ENCODE measurements around the gene LRRC45.
A peak's percentile ranks its signal among the peaks of the same experiment; 100 is the strongest.

The LRRC45 gene

DNA sequence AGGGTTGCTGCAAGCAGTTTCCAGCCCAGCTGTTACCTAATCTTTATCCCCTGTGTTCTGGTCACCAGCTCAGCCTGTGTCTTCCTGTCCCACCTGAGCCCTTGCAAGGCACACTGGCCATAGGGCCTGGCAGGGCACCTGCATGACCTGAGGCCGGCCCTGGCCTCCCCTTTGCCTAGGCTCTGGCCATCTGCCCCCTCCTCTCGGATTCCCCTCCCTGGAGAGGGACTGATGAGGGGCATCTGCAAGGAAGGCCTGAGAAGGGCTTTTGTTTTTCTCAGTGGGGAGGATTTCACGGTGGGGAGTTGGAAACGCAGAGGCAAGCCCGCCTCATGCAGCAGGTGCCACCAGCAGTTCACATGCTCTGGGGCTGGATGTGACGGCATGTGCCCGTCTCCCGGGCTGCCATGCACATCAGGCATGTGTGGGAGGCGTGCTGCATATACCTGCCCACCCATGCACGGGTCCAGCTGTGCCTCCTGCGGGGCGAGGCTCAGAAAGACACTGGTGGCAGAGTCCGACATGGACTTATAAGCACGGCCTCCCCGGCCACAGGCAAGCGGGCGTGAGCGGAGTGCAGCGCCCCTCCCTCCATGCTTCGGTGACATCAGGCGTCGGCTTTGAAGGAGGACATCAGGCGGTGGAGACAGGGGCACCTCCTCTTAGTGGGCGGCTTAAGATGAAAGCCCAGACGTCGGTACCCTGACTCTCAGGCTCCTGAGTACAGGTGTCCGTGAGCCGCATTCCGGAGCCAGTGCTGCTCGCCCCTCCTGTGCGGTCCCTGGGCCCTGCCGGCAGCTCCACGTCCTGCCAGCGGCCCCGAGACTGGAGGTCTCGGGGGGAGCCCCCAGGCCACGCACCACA is 29.1 kb upstream of the LRRC45 start:
- no peak overlapping the region for H4K8ac ChIP-seq (ENCODE audit: low read depth, low read length)
- peak overlapping the region; percentile 96 for H2AK5ac ChIP-seq (ENCODE audit: low read depth, low read length)
- no CpG with 5 or more reads among the region's 37 CpGs for WGBS, 2 donors (ENCODE audit: extremely low coverage in 2 of 2, insufficient read length in 2 of 2, insufficient replicate concordance in 1 of 2)
- peak overlapping the region; percentile 89 for H2BK15ac ChIP-seq (ENCODE audit: low read length)
- H2AFZ ChIP-seq (ENCODE audit: low read length) = no peak overlapping the region
- peaks cover 3 to 8% of the 10 kb centered on the region in 2 donors for H3K9me3 ChIP-seq (replicated peaks in 1 of 2; ENCODE audit: control insufficient read depth in 2 of 2, insufficient read depth in 1 of 2, low read depth in 1 of 2, low read length in 2 of 2)
- no peak overlapping the region for H4K91ac ChIP-seq (ENCODE audit: low read depth, low read length, poor library complexity)
- peaks cover 0 to 7% of the 10 kb centered on the region in 2 donors for H3K36me3 ChIP-seq (replicated peaks in 1 of 2; ENCODE audit: control insufficient read depth in 2 of 2, insufficient read depth in 2 of 2, low read length in 2 of 2)
- H3K23ac ChIP-seq (ENCODE audit: low read depth, low read length, poor library complexity) = peak overlapping the region; percentile 85
- H2BK12ac ChIP-seq (ENCODE audit: low read length) = peak overlapping the region; percentile 97
- H3K4ac ChIP-seq (ENCODE audit: low read length) = no peak overlapping the region
- peak overlapping the region; percentile 54 for H3K27ac ChIP-seq (replicated peaks; ENCODE audit: low read length)
- peak overlapping the region; percentile 82 for H3K14ac ChIP-seq (ENCODE audit: low read length)
- H3K27me3 ChIP-seq (ENCODE audit: control insufficient read depth in 3 of 3, insufficient read depth in 3 of 3, low read depth in 1 of 3, low read length in 3 of 3) = no peaks in the 10 kb centered on the region
- H3K4me3 ChIP-seq (ENCODE audit: low read length in 2 of 2) = no peak overlapping the region
- H2BK5ac ChIP-seq (ENCODE audit: low read length) = peak overlapping the region; percentile 75
- peaks cover 13% of the 10 kb centered on the region for H3K79me1 ChIP-seq (ENCODE audit: low read depth, low read length)
- H3K4me2 ChIP-seq (ENCODE audit: insufficient read depth, low read length, poor library complexity, severe bottlenecking) = peak overlapping the region; percentile 18
- H3K9ac ChIP-seq (ENCODE audit: low read depth, low read length, poor library complexity) = peak overlapping the region; percentile 38
- no peak overlapping the region for H2BK120ac ChIP-seq (ENCODE audit: low read depth, low read length)
- peak overlapping the region; percentile 93 for H3K18ac ChIP-seq (ENCODE audit: low read length)
- H3K4me1 ChIP-seq (ENCODE audit: control insufficient read depth in 2 of 2, insufficient read depth in 1 of 2, low read depth in 1 of 2, low read length in 2 of 2) = peaks cover 25 to 29% of the 10 kb centered on the region in 2 donors
- no peak for DNase-seq (ENCODE audit: low spot score)

DNA sequence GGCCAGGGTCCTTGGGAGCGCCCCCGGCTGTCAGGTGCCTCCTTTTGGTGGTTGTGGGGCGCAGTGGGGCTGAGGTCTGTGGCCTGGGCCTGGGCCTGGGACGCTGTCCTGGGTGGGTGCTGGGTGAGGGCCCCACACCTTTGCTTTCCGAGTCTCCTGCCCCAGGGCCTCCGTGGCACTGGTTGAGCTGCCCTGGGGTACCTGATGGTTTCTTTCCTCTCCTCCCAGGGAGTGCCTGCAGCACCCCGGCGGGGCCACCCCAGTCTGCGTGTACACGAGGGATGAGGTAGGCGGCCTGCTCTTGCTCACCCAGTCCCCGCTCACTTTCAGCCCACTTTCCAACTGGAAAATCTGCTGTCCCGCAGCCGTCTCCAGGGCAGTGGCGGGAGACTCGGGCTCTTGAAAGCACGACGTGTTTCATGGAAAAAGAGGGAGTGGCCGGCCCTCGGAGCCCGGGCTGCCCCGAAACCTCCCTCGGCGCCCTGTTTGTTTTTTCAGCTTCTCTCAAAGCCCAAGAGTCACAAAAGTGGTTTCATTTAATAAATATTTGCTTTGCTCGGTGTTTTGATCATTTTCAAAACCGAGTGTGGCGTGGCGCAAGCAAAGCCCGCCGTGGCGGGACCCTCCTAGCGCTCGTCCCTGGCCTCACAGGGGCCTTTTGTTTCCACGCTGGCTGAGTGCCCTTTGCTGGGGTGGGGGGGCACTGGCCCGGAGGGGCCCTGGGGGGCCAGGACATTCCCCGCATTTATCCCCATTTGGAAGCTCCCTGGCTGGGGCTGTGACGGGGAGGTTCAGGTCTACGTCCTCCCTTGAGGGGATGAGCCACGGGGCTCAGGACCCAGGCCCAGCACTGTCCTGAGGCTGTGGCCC is 28.3 kb upstream of the LRRC45 start:
- WGBS, 2 donors (ENCODE audit: extremely low coverage in 2 of 2, insufficient read length in 2 of 2, insufficient replicate concordance in 1 of 2) = no CpG with 5 or more reads among the region's 39 CpGs
- Histone ChIP-seq H3K23ac (ENCODE audit: low read depth, low read length, poor library complexity) (peak overlapping the region; percentile 73), H3K27ac (replicated peaks; ENCODE audit: low read length) (peak overlapping the region; percentile 22), H2BK15ac (ENCODE audit: low read length) (no peak overlapping the region), H4K91ac (ENCODE audit: low read depth, low read length, poor library complexity) (no peak overlapping the region), H3K18ac (ENCODE audit: low read length) (peak overlapping the region; percentile 87), H3K4me2 (ENCODE audit: insufficient read depth, low read length, poor library complexity, severe bottlenecking) (no peak overlapping the region), H3K9me3 (replicated peaks in 1 of 2; ENCODE audit: control insufficient read depth in 2 of 2, insufficient read depth in 1 of 2, low read depth in 1 of 2, low read length in 2 of 2) (peaks cover 3 to 8% of the 10 kb centered on the region in 2 donors), H2BK5ac (ENCODE audit: low read length) (peak overlapping the region; percentile 82), H3K4ac (ENCODE audit: low read length) (no peak overlapping the region), H3K14ac (ENCODE audit: low read length) (peak overlapping the region; percentile 67), H3K36me3 (replicated peaks in 1 of 2; ENCODE audit: control insufficient read depth in 2 of 2, insufficient read depth in 2 of 2, low read length in 2 of 2) (peaks cover 0 to 7% of the 10 kb centered on the region in 2 donors), H3K4me3 (ENCODE audit: low read length in 2 of 2) (no peak overlapping the region), H3K9ac (ENCODE audit: low read depth, low read length, poor library complexity) (peak overlapping the region; percentile 77), H2BK120ac (ENCODE audit: low read depth, low read length) (no peak overlapping the region), H3K79me1 (ENCODE audit: low read depth, low read length) (peaks cover 12% of the 10 kb centered on the region), H3K4me1 (ENCODE audit: control insufficient read depth in 2 of 2, insufficient read depth in 1 of 2, low read depth in 1 of 2, low read length in 2 of 2) (peaks cover 25 to 29% of the 10 kb centered on the region in 2 donors), H2BK12ac (ENCODE audit: low read length) (no peak overlapping the region), H4K8ac (ENCODE audit: low read depth, low read length) (peak overlapping the region; percentile 82), H2AK5ac (ENCODE audit: low read depth, low read length) (peak overlapping the region; percentile 96), H2AFZ (ENCODE audit: low read length) (no peak overlapping the region), H3K27me3 (ENCODE audit: control insufficient read depth in 3 of 3, insufficient read depth in 3 of 3, low read depth in 1 of 3, low read length in 3 of 3) (no peaks in the 10 kb centered on the region)
- DNase-seq (ENCODE audit: low spot score) = no peak

DNA sequence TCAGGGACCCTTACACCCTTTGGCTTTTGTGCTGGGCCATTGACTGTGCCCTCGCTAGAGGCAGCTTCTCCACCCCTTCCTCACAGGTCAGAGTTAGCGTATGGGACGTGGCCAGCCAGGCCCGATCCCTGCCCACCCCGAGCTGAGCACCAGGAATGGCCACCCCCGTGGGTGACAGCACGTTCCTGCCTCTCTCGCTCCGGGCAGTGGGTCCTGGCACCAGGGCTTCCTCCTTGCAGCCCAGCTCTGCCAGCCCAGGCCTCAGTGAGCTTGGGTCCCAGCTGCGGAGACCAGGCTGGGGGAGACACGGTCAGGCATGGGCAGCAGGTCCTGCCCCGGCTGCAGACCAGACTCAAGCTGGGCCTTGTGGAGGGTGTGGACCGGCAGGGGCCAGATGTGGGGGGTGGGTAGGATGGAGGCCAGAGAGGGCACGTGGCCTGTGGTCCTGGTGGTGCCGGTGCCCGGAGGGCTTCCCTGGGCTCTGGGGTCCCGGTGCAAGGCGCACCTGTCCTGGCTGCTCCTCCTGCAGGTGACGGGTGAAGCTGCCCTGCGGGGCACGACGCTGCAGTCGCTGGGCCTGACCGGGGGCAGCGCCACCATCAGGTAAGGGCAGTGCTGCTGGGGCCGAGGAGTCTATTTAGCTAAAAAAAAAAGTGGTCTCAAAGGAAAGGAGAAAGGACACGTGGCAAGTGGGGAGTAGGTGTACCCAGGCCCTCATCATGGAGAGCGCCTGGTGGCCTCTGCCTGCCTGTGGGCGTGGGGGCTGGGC is 27.5 kb upstream of the LRRC45 start:
- H3K9me3 ChIP-seq (replicated peaks in 1 of 2; ENCODE audit: control insufficient read depth in 2 of 2, insufficient read depth in 1 of 2, low read depth in 1 of 2, low read length in 2 of 2) = peaks cover 3 to 4% of the 10 kb centered on the region in 2 donors
- peak overlapping the region; percentile 17 for H3K27ac ChIP-seq (replicated peaks; ENCODE audit: low read length)
- H2AFZ ChIP-seq (ENCODE audit: low read length) = no peak overlapping the region
- WGBS, 2 donors (ENCODE audit: extremely low coverage in 2 of 2, insufficient read length in 2 of 2, insufficient replicate concordance in 1 of 2) = no CpG with 5 or more reads among the region's 29 CpGs
- H3K9ac ChIP-seq (ENCODE audit: low read depth, low read length, poor library complexity) = peak overlapping the region; percentile 77
- H2BK120ac ChIP-seq (ENCODE audit: low read depth, low read length) = peak overlapping the region; percentile 89
- peak overlapping the region; percentile 87 for H3K18ac ChIP-seq (ENCODE audit: low read length)
- peak overlapping the region; percentile 73 for H3K23ac ChIP-seq (ENCODE audit: low read depth, low read length, poor library complexity)
- no peaks in the 10 kb centered on the region for H3K27me3 ChIP-seq (ENCODE audit: control insufficient read depth in 3 of 3, insufficient read depth in 3 of 3, low read depth in 1 of 3, low read length in 3 of 3)
- peak overlapping the region; percentile 70 for H2AK5ac ChIP-seq (ENCODE audit: low read depth, low read length)
- peak overlapping the region; percentile 82 for H2BK5ac ChIP-seq (ENCODE audit: low read length)
- no peak overlapping the region for H2BK15ac ChIP-seq (ENCODE audit: low read length)
- no peak overlapping the region for H3K4me2 ChIP-seq (ENCODE audit: insufficient read depth, low read length, poor library complexity, severe bottlenecking)
- no peak for DNase-seq (ENCODE audit: low spot score)
- H3K36me3 ChIP-seq (replicated peaks in 1 of 2; ENCODE audit: control insufficient read depth in 2 of 2, insufficient read depth in 2 of 2, low read length in 2 of 2) = peaks cover 0 to 7% of the 10 kb centered on the region in 2 donors
- peak overlapping the region; percentile 38 for H3K14ac ChIP-seq (ENCODE audit: low read length)
- H4K8ac ChIP-seq (ENCODE audit: low read depth, low read length) = peak overlapping the region; percentile 82
- H2BK12ac ChIP-seq (ENCODE audit: low read length) = peak overlapping the region; percentile 97
- no peak overlapping the region for H3K4ac ChIP-seq (ENCODE audit: low read length)
- H4K91ac ChIP-seq (ENCODE audit: low read depth, low read length, poor library complexity) = no peak overlapping the region
- no peak overlapping the region for H3K4me3 ChIP-seq (ENCODE audit: low read length in 2 of 2)
- peaks cover 16% of the 10 kb centered on the region for H3K79me1 ChIP-seq (ENCODE audit: low read depth, low read length)
- H3K4me1 ChIP-seq (ENCODE audit: control insufficient read depth in 2 of 2, insufficient read depth in 1 of 2, low read depth in 1 of 2, low read length in 2 of 2) = peaks cover 25 to 29% of the 10 kb centered on the region in 2 donors
